Prostate gland (tissue), 2 donors: ENCODE results near the gene FCN2. TPM values are rescaled to one million over a fixed set of nuclear protein-coding genes. Genes with fewer than 3 reads are reported as not detected.

Experiments used
- DNase-seq: peaks from one replicate; pipeline ENCODE4 v3.0.0-alpha.2; 2019; ENCODE audit warnings: low spot score
- H3K27ac ChIP-seq, 2 donors: fragments of 200-600 bp; sonication (generic); 2 replicates each; pipeline ENCODE4 v1.5.1; 2017 to 2019
- H3K27me3 ChIP-seq: fragments of 200-600 bp; sonication (generic); replicated peaks from 2 replicates; pipeline ENCODE4 v1.5.1; 2019; ENCODE audit not compliant: insufficient read depth
- H3K36me3 ChIP-seq, 2 donors: fragments of 200-600 bp; sonication (generic); 1 replicate in 1 of 2; 2 replicates in 1 of 2; pipeline versions ENCODE4 v1.5.1 to v1.8.1; 2017 to 2019
- H3K4me1 ChIP-seq: fragments of 200-600 bp; sonication (generic); replicated peaks from 2 replicates; pipeline ENCODE4 v1.5.1; 2019
- H3K4me3 ChIP-seq, 2 donors: fragments of 200-600 bp; sonication (generic); 2 replicates each; pipeline ENCODE4 v1.5.1; 2017 to 2019
- H3K9me3 ChIP-seq: fragments of 200-600 bp; sonication (generic); 2 replicates; pipeline ENCODE4 v1.5.1; 2017
- POLR2A ChIP-seq: fragments of 450-650 bp; IDR thresholded peaks from one replicate; pipeline ENCODE4 v1.6.1; 2016; ENCODE audit warnings: antibody characterized with exemption, mild to moderate bottlenecking
- POLR2AphosphoS5 ChIP-seq: sonication (generic); formaldehyde crosslinking; IDR thresholded peaks from one replicate; pipeline ENCODE4 v1.6.1; 2017; ENCODE audit warnings: antibody characterized with exemption
- WGBS: methylation state at CpG from one replicate; pipeline ENCODE4 v1.1.5; 2018; 5-methylcytosine and 5-hydroxymethylcytosine counted together
- intact Hi-C: fragments of 100-400 bp; cut with DNase I; formaldehyde crosslinking; loops from one replicate; pipeline ENCODE4 v1.14.2; 2022
- total RNA-seq, 2 donors: library from RNA; depleted of rRNA; stranded (reverse); fragments of >200 nt; gene quantifications; one replicate each; pipeline ENCODE4 v1.1.0, GENCODE V29; 2016
- TF ChIP-seq, protein P1 (sequence below), 4 experiments: fragments of 200-600 bp in 2 of 4; fragments of 450-650 bp in 2 of 4; sonication (generic) in 2 of 4; IDR thresholded peaks; 1 replicate in 3 of 4; 2 replicates in 1 of 4; pipeline ENCODE4 v1.5.1; 2016 to 2019; ENCODE audit warnings: antibody characterized with exemption in 4 of 4, mild to moderate bottlenecking in 2 of 4, moderate library complexity in 2 of 4

Gene FCN2
- total RNA-seq, 2 donors from 2014 or later, result 2.4 TPM; not detected in 1

DNA sequence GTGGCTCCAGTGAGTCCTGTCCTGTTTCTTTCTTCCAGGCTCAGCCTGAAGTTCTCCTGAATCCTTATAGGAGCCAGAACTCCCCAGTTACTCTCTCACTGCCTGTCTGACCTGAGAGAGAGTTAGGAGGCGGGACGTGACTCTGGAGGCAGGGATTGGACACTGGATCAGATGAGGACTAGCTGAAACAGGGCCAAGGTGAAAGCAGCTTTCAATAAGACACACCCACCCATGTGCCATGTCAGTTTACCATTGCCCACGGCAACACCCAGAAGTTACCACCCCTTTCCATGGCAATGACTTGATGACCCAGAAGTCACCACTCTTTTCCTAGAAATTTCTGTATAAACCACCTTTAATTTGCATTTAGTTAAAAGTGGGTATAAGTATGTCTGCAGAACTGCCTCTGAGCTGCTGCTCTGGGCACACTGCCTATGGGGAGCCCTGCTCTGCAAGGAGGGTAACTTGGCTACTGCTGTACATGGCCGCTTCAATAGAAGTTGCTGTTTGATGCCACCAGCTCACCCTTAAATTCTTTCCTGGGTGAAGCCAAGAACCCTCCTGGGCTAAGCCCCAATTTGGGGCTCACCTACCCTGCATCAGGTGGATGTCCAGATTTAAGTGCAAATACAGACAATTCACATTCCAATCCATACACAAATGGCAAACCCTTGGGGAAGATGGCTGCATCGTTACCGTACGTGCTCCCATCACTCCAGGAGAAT lies 13.7 kb downstream of the FCN2 start:
- Histone ChIP-seq H3K9me3 (no peaks in the 10 kb centered on the region), H3K27me3 (no peaks in the 10 kb centered on the region), H3K4me3 (no peak overlapping the region), H3K4me1 (no peaks in the 10 kb centered on the region), H3K27ac (no peak overlapping the region), H3K36me3 (no peaks in the 10 kb centered on the region)
- intact Hi-C loops, result no loop called here
- no peak for DNase-seq
- 93% methylated on average over 7 of the region's 7 CpGs for WGBS
- no peak for TF ChIP-seq POLR2AphosphoS5
- TF ChIP-seq POLR2A, result no peak
- TF ChIP-seq, protein P1, sequence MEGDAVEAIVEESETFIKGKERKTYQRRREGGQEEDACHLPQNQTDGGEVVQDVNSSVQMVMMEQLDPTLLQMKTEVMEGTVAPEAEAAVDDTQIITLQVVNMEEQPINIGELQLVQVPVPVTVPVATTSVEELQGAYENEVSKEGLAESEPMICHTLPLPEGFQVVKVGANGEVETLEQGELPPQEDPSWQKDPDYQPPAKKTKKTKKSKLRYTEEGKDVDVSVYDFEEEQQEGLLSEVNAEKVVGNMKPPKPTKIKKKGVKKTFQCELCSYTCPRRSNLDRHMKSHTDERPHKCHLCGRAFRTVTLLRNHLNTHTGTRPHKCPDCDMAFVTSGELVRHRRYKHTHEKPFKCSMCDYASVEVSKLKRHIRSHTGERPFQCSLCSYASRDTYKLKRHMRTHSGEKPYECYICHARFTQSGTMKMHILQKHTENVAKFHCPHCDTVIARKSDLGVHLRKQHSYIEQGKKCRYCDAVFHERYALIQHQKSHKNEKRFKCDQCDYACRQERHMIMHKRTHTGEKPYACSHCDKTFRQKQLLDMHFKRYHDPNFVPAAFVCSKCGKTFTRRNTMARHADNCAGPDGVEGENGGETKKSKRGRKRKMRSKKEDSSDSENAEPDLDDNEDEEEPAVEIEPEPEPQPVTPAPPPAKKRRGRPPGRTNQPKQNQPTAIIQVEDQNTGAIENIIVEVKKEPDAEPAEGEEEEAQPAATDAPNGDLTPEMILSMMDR (IDR thresholded peaks at IDR 0.05), result no peak

DNA sequence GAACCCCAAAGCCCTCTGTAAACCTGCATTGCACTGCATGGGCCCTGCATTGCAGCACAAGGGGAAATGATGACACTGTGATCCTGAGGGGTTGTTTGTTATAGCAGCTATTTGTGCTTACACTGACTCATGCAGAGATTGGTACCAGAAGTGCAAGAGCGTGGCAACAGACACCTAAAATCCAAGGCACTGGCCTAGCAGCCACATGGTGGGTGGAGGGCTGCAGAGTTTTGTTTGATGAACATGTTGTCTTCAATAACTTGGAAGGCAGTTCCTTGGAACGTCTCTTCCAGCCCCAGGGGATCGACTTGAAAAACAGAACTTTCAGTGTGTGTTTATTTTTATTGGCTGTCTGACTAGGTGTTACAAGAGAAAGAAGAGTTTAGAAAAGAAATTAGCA lies 14.5 kb downstream of the FCN2 start:
- Histone ChIP-seq H3K27me3 (no peaks in the 10 kb centered on the region), H3K36me3 (no peaks in the 10 kb centered on the region), H3K4me3 (no peak overlapping the region), H3K27ac (peak overlapping the region in 1 of 2 donors; percentile 59), H3K9me3 (no peaks in the 10 kb centered on the region), H3K4me1 (no peaks in the 10 kb centered on the region)
- WGBS, result 23% methylated on average over 3 of the region's 3 CpGs
- intact Hi-C loops, result no loop called here
- TF ChIP-seq POLR2AphosphoS5 (peak; percentile 27), POLR2A (no peak)
- DNase-seq, result no peak

DNA sequence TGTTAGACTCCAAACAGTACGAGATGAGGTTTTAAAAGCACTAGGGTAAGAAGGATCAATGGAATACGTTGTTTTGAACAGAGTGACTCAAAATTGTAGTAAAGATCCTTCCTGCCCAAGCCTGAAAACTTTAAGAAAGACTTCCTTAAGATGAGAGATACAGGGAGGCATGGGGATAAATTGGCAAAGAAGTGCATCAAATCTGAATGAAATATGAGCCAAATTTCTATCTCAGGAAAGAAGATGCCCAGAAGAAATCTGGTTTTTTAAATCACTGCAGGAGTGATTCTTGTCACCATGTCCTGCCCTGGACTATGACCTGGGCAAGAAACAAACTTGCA lies 14.9 kb downstream of the FCN2 start:
- peak overlapping the region; percentile 43 to 59 for H3K27ac ChIP-seq
- TF ChIP-seq POLR2AphosphoS5, result no peak
- TF ChIP-seq POLR2A, result no peak
- TF ChIP-seq, protein P1 (IDR thresholded peaks at IDR 0.05), result no peak
- H3K9me3 ChIP-seq, result no peaks in the 10 kb centered on the region
- H3K36me3 ChIP-seq, result no peaks in the 10 kb centered on the region
- no peak overlapping the region for H3K4me3 ChIP-seq
- no peaks in the 10 kb centered on the region for H3K27me3 ChIP-seq
- intact Hi-C loops, result no loop called here
- WGBS, result 16% methylated on average over 2 of the region's 2 CpGs
- DNase-seq, result no peak
- H3K4me1 ChIP-seq, result no peaks in the 10 kb centered on the region

DNA sequence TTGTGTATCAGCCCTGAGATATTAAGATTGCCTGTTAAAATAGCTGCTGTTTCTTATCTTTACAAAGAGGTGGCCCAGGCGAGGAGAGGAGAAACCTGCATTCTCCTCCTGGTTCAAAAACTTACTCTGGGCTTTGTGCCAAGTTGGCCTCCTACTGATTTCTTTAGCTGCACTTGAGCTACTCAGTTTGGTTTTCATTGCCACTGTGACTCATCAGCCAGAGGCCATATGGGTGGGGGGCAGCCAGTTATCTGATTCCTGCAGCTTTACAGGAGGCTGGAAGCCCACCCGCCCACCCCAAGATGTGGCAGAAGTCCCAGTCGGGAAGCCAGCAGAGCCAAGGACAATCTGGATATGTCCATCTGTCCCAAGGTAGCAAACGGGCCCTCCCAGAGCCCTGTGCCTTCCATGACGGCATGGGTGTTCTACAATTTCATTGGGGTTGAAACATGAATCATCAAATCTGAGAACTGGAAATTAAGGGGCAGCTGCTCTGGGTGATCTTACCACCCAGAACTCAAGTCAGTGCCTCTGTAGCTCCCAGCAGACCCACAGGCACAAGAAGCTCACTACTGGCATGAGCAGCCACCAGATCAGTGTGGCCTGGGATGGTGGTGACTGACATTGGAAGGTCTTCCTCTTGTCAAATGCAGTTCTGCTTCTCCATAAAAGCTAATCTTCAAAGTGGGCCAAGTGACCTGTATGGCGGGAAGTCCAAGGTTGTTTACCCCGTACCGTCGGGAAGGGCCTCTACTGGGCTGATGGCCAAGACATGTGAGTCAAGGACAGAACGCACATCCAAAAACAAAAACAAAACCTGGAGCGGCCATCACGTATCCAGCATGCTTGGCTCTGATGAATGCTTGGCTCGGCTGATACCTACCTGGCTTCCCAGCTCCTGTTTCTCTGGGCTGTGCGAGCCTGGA lies 15.6 kb downstream of the FCN2 start:
- WGBS, result 11% methylated on average over 14 of the region's 14 CpGs
- no peak overlapping the region for H3K4me3 ChIP-seq
- no peaks in the 10 kb centered on the region for H3K9me3 ChIP-seq
- intact Hi-C loops, result no loop called here
- H3K4me1 ChIP-seq, result no peaks in the 10 kb centered on the region
- H3K36me3 ChIP-seq, result no peaks in the 10 kb centered on the region
- DNase-seq, result peak; percentile 84
- peak overlapping the region; percentile 43 to 59 for H3K27ac ChIP-seq
- no peaks in the 10 kb centered on the region for H3K27me3 ChIP-seq
- peak; percentile 88 for TF ChIP-seq POLR2AphosphoS5
- TF ChIP-seq, protein P1 (IDR thresholded peaks at IDR 0.05), result no peak
- TF ChIP-seq POLR2A, result no peak

DNA sequence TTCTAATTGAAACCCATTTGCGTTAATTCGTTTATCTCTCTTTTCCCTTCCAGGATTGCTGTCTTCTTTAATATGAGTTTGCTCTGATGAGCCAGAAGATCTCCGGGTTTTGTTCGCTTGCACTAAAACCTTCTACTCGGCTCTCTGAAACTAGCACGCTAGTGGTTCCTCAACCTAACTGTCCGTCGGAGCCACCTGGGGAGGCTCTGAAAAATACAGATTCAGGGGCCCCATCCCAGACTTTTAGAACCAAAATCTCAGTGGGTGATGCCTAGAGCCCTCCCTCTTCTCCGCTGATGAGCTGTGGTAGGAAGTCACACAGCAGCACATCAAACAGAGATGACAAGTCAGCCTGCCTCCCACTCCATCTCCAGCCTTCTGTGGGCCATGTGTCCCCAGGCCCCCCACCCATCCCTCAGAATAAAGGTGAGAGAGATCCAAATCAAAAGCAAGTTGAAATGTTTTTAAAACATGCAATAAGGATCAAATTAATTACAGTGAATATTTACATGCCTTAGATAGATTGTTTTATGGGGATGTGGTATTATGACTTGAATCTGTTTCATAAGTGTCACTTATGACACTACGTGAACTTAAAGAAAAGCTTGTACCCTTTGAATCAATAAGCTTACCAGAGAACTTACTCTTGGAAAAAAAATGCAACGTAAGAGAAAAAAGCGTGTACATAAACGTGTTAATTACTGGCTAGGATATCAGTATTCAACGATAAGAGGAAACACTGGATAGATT lies 16.4 kb downstream of the FCN2 start:
- DNase-seq, result no peak
- H3K27me3 ChIP-seq, result no peaks in the 10 kb centered on the region

More for the DNA sequence above, 16.4 kb downstream of the FCN2 start:
- no peaks in the 10 kb centered on the region for H3K36me3 ChIP-seq
- no peaks in the 10 kb centered on the region for H3K4me1 ChIP-seq
- H3K4me3 ChIP-seq, result no peak overlapping the region
- WGBS, result 64% methylated on average over 14 of the region's 14 CpGs
- intact Hi-C loops, result no loop called here
- no peaks in the 10 kb centered on the region for H3K9me3 ChIP-seq
- H3K27ac ChIP-seq, result peak overlapping the region; percentile 43 to 59
- TF ChIP-seq, protein P1 (IDR thresholded peaks at IDR 0.05), result no peak
- TF ChIP-seq POLR2AphosphoS5 (no peak), POLR2A (no peak)
